NCI-H2171 (cell line): ENCODE results near the gene IMPDH2.

ENCODE experiments used
- DNase-seq: peaks from one replicate; lab custom pipeline; 2025; lab: John Stamatoyannopoulos, UW

Gene IMPDH2

GRCh38 chr3:48980295-48980694 is 48.9 kb downstream of the IMPDH2 start:
- DNase-seq = no peak

- DNase-seq = no peak
These were observed 49.7 kb downstream of the IMPDH2 start for GRCh38 chr3:48979451-48979850.
